H1 (cell line): ENCODE measurements around the gene FAM83C. TPM values are rescaled to one million over a fixed set of nuclear protein-coding genes. Genes with fewer than 3 reads are reported as not detected.

Experiments
- ASH2L ChIP-seq: fragments of 200-600, 300-600 bp; sonication (generic); IDR thresholded peaks from one replicate; pipeline ENCODE4 v1.7.1; 2017; ENCODE audit warnings: low read length
- JUND ChIP-seq: IDR thresholded peaks from 2 replicates; pipeline ENCODE4 v1.6.1; 2011; ENCODE audit warnings: mild to moderate bottlenecking, improper control_type of control experiment, low read length
- RAD21 ChIP-seq, 2 experiments: IDR thresholded peaks in 1 of 2; conservative IDR thresholded peaks in 1 of 2; 2 replicates each; pipeline ENCODE4 v1.6.1; 2011; ENCODE audit warnings: low read depth in 2 of 2, low read length in 2 of 2, improper control_type of control experiment in 1 of 2, inconsistent platforms in 1 of 2, mild to moderate bottlenecking in 1 of 2, moderate library complexity in 1 of 2
- polyA plus RNA-seq, 7 experiments: library from polyadenylated mRNA; depleted of rRNA in 3 of 7; stranded (reverse) in 5 of 7; unstranded in 2 of 7; fragments of >200 nt in 5 of 7; fragments of 200-250 nt in 2 of 7; gene quantifications; 1 replicate in 5 of 7; 2 replicates in 1 of 7; 4 replicates in 1 of 7; pipeline versions ENCODE4 v1.2.1 to v1.2.3, GENCODE V29; 2011 to 2013; ENCODE audit warnings: missing spikeins in 2 of 7, mixed read lengths in 2 of 7
- total RNA-seq: library from RNA; stranded (reverse); fragmentation: NEBNext Ultra II Directional; extraction: Animal tissue kit (Norgen Biotek cat#: 25700); gene quantifications from 2 replicates; pipeline ENCODE4 v1.2.1, GENCODE V29; 2021
- TF ChIP-seq, protein P1 (sequence below): IDR thresholded peaks from 2 replicates; pipeline ENCODE4 v1.6.1; 2012; ENCODE audit warnings: low read length, inconsistent platforms
- TF ChIP-seq, protein P2 (sequence below), 3 experiments: IDR thresholded peaks; 1 replicate in 2 of 3; 2 replicates in 1 of 3; pipeline versions ENCODE4 v1.5.1 to v1.6.1; 2011; ENCODE audit warnings: low read length in 3 of 3, mild to moderate bottlenecking in 3 of 3, inconsistent platforms in 2 of 3, low read depth in 1 of 3, moderate library complexity in 1 of 3; ENCODE audit not compliant: insufficient read depth in 1 of 3; ENCODE audit errors: control extremely low read depth in 1 of 3

FAM83C gene
- total and polyA plus RNA-seq, 2 of the 8 experiments (the other 6 are each of a cell fraction or from before 2014, with no cell fraction given): not detected

DNA sequence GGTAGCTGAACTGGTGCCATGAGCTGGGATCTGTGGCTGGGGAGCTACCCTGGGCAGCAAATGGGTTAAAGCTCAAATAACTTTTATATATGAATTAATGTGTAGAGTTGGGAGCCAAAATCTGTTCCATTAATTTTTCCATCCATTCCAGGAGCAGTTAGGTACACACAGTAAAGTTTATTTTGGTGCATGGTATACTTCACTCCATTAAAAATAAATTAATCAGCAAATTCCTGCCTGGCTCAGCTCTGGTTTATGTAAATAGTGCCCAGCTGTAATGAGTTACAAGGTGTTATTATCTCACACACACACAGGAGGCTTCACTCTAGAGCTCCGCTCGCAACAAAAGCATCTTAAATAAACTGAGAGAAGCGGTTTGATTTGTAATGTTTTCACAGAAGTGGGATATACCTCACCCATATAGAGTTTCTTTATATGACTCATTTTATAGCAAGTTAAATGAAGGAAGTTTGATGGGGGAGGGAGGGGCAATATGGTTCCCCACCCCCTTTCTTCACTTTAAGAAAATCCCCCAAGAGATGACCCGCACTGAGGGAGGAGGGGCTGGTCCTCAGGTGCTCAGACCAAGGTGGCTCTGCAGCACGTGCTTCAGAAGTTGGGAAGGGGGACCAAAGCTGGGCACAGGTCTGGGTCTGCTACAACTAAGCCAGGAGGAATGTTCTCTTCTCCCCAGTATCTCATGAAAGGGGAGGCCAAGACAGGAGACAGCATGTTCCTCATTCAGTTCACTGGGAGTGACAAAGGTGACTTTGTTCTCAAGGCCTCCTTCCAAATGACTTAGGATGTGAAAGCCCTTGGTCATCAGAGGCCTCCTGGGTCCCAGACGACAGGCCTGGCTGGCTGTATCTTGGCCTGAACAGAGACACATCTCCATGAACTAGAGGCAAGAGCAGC, 10.5 kb upstream of the FAM83C start (continued):
- TF ChIP-seq ASH2L (no peak), JUND (no peak), RAD21 (IDR thresholded peaks at IDR 0.05 in 1 of 2, conservative IDR thresholded peaks at IDR 0.05 in 1 of 2; ENCODE audit: low read depth in 2 of 2, low read length in 2 of 2) (no peak)
- TF ChIP-seq, protein P1, sequence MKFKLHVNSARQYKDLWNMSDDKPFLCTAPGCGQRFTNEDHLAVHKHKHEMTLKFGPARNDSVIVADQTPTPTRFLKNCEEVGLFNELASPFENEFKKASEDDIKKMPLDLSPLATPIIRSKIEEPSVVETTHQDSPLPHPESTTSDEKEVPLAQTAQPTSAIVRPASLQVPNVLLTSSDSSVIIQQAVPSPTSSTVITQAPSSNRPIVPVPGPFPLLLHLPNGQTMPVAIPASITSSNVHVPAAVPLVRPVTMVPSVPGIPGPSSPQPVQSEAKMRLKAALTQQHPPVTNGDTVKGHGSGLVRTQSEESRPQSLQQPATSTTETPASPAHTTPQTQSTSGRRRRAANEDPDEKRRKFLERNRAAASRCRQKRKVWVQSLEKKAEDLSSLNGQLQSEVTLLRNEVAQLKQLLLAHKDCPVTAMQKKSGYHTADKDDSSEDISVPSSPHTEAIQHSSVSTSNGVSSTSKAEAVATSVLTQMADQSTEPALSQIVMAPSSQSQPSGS: no peak; the same call in 1 of the 2 replicates
- TF ChIP-seq, protein P2, sequence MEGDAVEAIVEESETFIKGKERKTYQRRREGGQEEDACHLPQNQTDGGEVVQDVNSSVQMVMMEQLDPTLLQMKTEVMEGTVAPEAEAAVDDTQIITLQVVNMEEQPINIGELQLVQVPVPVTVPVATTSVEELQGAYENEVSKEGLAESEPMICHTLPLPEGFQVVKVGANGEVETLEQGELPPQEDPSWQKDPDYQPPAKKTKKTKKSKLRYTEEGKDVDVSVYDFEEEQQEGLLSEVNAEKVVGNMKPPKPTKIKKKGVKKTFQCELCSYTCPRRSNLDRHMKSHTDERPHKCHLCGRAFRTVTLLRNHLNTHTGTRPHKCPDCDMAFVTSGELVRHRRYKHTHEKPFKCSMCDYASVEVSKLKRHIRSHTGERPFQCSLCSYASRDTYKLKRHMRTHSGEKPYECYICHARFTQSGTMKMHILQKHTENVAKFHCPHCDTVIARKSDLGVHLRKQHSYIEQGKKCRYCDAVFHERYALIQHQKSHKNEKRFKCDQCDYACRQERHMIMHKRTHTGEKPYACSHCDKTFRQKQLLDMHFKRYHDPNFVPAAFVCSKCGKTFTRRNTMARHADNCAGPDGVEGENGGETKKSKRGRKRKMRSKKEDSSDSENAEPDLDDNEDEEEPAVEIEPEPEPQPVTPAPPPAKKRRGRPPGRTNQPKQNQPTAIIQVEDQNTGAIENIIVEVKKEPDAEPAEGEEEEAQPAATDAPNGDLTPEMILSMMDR (IDR thresholded peaks at IDR 0.05; ENCODE audit: control extremely low read depth in 1 of 3, insufficient read depth in 1 of 3, low read depth in 1 of 3, low read length in 3 of 3): no peak
